Skeletal muscle tissue (tissue), 4 donors: Measurements from ENCODE around the gene PITX2. TPM values are rescaled to one million over a fixed set of nuclear protein-coding genes. Genes with fewer than 3 reads are reported as not detected.

Source experiments
- H3K27ac ChIP-seq: one replicate; pipeline ENCODE4 v1.7.0; 2013; ENCODE audit warnings: mild to moderate bottlenecking, low read depth, low read length, inconsistent platforms
- H3K27me3 ChIP-seq, 3 donors: one replicate each; pipeline ENCODE4 v1.7.0; 2013; ENCODE audit warnings: low read length in 3 of 3; ENCODE audit not compliant: control insufficient read depth in 3 of 3, insufficient read depth in 3 of 3
- H3K36me3 ChIP-seq, 3 donors: one replicate each; pipeline ENCODE4 v1.7.0; 2013; ENCODE audit warnings: low read length in 3 of 3; ENCODE audit not compliant: control insufficient read depth in 3 of 3, insufficient read depth in 3 of 3
- H3K4me1 ChIP-seq, 3 donors: one replicate each; pipeline ENCODE4 v1.7.0; 2013; ENCODE audit warnings: low read length in 3 of 3, mild to moderate bottlenecking in 3 of 3; ENCODE audit not compliant: control insufficient read depth in 3 of 3, insufficient read depth in 3 of 3
- H3K4me3 ChIP-seq, 3 donors: one replicate each; pipeline ENCODE4 v1.7.0; 2013; ENCODE audit warnings: low read length in 3 of 3
- H3K9ac ChIP-seq, 3 donors: one replicate each; pipeline ENCODE4 v1.7.0; 2013; ENCODE audit warnings: low read length in 3 of 3, mild to moderate bottlenecking in 3 of 3, moderate library complexity in 2 of 3, low read depth in 1 of 3
- H3K9me3 ChIP-seq, 3 donors: one replicate each; pipeline ENCODE4 v1.7.0; 2013; ENCODE audit warnings: low read length in 3 of 3; ENCODE audit not compliant: control insufficient read depth in 3 of 3
- total RNA-seq: library from RNA; depleted of rRNA; stranded (reverse); fragments of >200 nt; gene quantifications from one replicate; pipeline ENCODE4 v1.2.3, GENCODE V29; 2014
- donor health status: Osteomylitis.

The PITX2 gene
- total RNA-seq, 1 donor from 2014 or later, result 16.2 TPM

- peak overlapping the region in 1 of 3 donors; percentile 88 for H3K9ac ChIP-seq
- peaks cover 18 to 63% (median 21%) of the 10 kb centered on the region in 3 donors for H3K27me3 ChIP-seq
Measured at GRCh38 chr4:110630688-110631402, 8.0 kb upstream of the PITX2 start.

GRCh38 chr4:110629780-110630687 lies 7.2 kb upstream of the PITX2 start:
- peaks cover 0 to 2% (median 0%) of the 10 kb centered on the region in 3 donors for H3K9me3 ChIP-seq
- peak overlapping the region in 2 of 3 donors; percentile 42 to 77 for H3K4me3 ChIP-seq
- peaks cover 0 to 3% (median 0%) of the 10 kb centered on the region in 3 donors for H3K36me3 ChIP-seq
- H3K27ac ChIP-seq, result peak overlapping the region; percentile 26
- H3K4me1 ChIP-seq, result peaks cover 6 to 35% (median 20%) of the 10 kb centered on the region in 3 donors
- H3K27me3 ChIP-seq, result peaks cover 15 to 64% (median 21%) of the 10 kb centered on the region in 3 donors
- peak overlapping the region in 1 of 3 donors; percentile 88 for H3K9ac ChIP-seq

More at GRCh38 chr4:110630688-110631402, 8.0 kb upstream of the PITX2 start:
- Histone ChIP-seq H3K36me3 (peaks cover 0 to 3% (median 0%) of the 10 kb centered on the region in 3 donors), H3K4me1 (peaks cover 6 to 32% (median 20%) of the 10 kb centered on the region in 3 donors), H3K4me3 (peak overlapping the region in 1 of 3 donors; percentile 77), H3K27ac (peak overlapping the region; percentile 20), H3K9me3 (peaks cover 0 to 2% (median 0%) of the 10 kb centered on the region in 3 donors)

- peaks cover 0 to 3% (median 0%) of the 10 kb centered on the region in 3 donors for H3K36me3 ChIP-seq
- H3K9me3 ChIP-seq, result no peaks in the 10 kb centered on the region
- peaks cover 13 to 66% (median 21%) of the 10 kb centered on the region in 3 donors for H3K27me3 ChIP-seq
- peak overlapping the region; percentile 26 for H3K27ac ChIP-seq
- H3K4me3 ChIP-seq, result peak overlapping the region in 2 of 3 donors; percentile 42 to 77
- peak overlapping the region in 1 of 3 donors; percentile 88 for H3K9ac ChIP-seq
- H3K4me1 ChIP-seq, result peaks cover 6 to 40% (median 20%) of the 10 kb centered on the region in 3 donors
Measured at GRCh38 chr4:110629214-110629754, 6.4 kb upstream of the PITX2 start.

GRCh38 chr4:110628663-110629213 lies 5.9 kb upstream of the PITX2 start:
- peak overlapping the region in 2 of 3 donors; percentile 42 to 77 for H3K4me3 ChIP-seq
- peaks cover 0 to 3% (median 0%) of the 10 kb centered on the region in 3 donors for H3K36me3 ChIP-seq
- H3K27ac ChIP-seq, result peak overlapping the region; percentile 26
- H3K9me3 ChIP-seq, result no peaks in the 10 kb centered on the region
- peaks cover 6 to 41% (median 20%) of the 10 kb centered on the region in 3 donors for H3K4me1 ChIP-seq
- peaks cover 11 to 63% (median 21%) of the 10 kb centered on the region in 3 donors for H3K27me3 ChIP-seq
- peak overlapping the region in 2 of 3 donors; percentile 51 to 88 for H3K9ac ChIP-seq

GRCh38 chr4:110627977-110628662 lies 5.2 kb upstream of the PITX2 start:
- Histone ChIP-seq H3K36me3 (peaks cover 0 to 3% (median 0%) of the 10 kb centered on the region in 3 donors), H3K27me3 (peaks cover 14 to 58% (median 21%) of the 10 kb centered on the region in 3 donors), H3K4me3 (peak overlapping the region in 2 of 3 donors; percentile 17 to 74), H3K4me1 (peaks cover 6 to 41% (median 17%) of the 10 kb centered on the region in 3 donors), H3K27ac (peak overlapping the region; percentile 31), H3K9me3 (no peaks in the 10 kb centered on the region), H3K9ac (peak overlapping the region in 2 of 3 donors; percentile 51 to 88)

GRCh38 chr4:110626532-110627153 lies 3.8 kb upstream of the PITX2 start:
- peaks cover 0 to 3% (median 2%) of the 10 kb centered on the region in 3 donors for H3K36me3 ChIP-seq
- H3K4me3 ChIP-seq, result no peak overlapping the region
- H3K4me1 ChIP-seq, result peaks cover 3 to 31% (median 3%) of the 10 kb centered on the region in 3 donors
- H3K27ac ChIP-seq, result no peak overlapping the region
- peaks cover 14 to 54% (median 18%) of the 10 kb centered on the region in 3 donors for H3K27me3 ChIP-seq
- H3K9ac ChIP-seq, result peak overlapping the region in 1 of 3 donors; percentile 88
- H3K9me3 ChIP-seq, result no peaks in the 10 kb centered on the region

- Histone ChIP-seq H3K27ac (no peak overlapping the region), H3K4me1 (peaks cover 5 to 28% (median 10%) of the 10 kb centered on the region in 3 donors), H3K36me3 (peaks cover 0 to 3% (median 2%) of the 10 kb centered on the region in 3 donors), H3K27me3 (peaks cover 14 to 57% (median 19%) of the 10 kb centered on the region in 3 donors), H3K4me3 (peak overlapping the region in 1 of 3 donors; percentile 45), H3K9me3 (no peaks in the 10 kb centered on the region), H3K9ac (no peak overlapping the region)
Measured at GRCh38 chr4:110625576-110626257, 2.8 kb upstream of the PITX2 start.

- Histone ChIP-seq H3K27ac (no peak overlapping the region), H3K9me3 (no peaks in the 10 kb centered on the region), H3K4me3 (no peak overlapping the region), H3K36me3 (peaks cover 0 to 3% (median 2%) of the 10 kb centered on the region in 3 donors), H3K9ac (no peak overlapping the region), H3K4me1 (peaks cover 5 to 26% (median 11%) of the 10 kb centered on the region in 3 donors), H3K27me3 (peaks cover 14 to 53% (median 17%) of the 10 kb centered on the region in 3 donors)
Measured at GRCh38 chr4:110624904-110625494, 2.1 kb upstream of the PITX2 start.
